H1 (cell line): ENCODE data around the gene TRMT6. TPM values are rescaled to one million over a fixed set of nuclear protein-coding genes. Genes with fewer than 3 reads are reported as not detected.

ENCODE experiments used
- CHD7 ChIP-seq: fragments of 300-600 bp; sonication (generic); IDR thresholded peaks from 2 replicates; pipeline ENCODE4 v1.7.1; 2012; ENCODE audit warnings: low read length, moderate library complexity, mild to moderate bottlenecking, inconsistent platforms; ENCODE audit not compliant: insufficient replicate concordance
- HDAC6 ChIP-seq: IDR thresholded peaks from one replicate; pipeline ENCODE4 v1.7.1; 2012; ENCODE audit warnings: low read depth, mild to moderate bottlenecking, inconsistent platforms, low read length, moderate library complexity
- RNF2 ChIP-seq: fragments of 200-900, 300-1000 bp; sonication (generic); IDR thresholded peaks from 2 replicates; pipeline ENCODE4 v1.7.1; 2016; ENCODE audit warnings: borderline replicate concordance, low read depth, mild to moderate bottlenecking, antibody characterized with exemption, low read length; ENCODE audit not compliant: poor library complexity, severe bottlenecking; ENCODE audit errors: missing control alignments
- SAP30 ChIP-seq: fragments of 300-600 bp; sonication (generic); IDR thresholded peaks from 2 replicates; pipeline ENCODE4 v1.7.1; 2012; ENCODE audit warnings: low read length, moderate library complexity, mild to moderate bottlenecking, inconsistent platforms; ENCODE audit not compliant: insufficient read depth, insufficient replicate concordance
- SIX5 ChIP-seq: IDR thresholded peaks from 2 replicates; pipeline ENCODE4 v1.6.1; 2011; ENCODE audit warnings: mild to moderate bottlenecking, low read depth, low read length
- YY1 ChIP-seq: IDR thresholded peaks from 2 replicates; pipeline ENCODE4 v1.6.1; 2011; ENCODE audit warnings: low read depth, mild to moderate bottlenecking, low read length
- polyA plus RNA-seq, 7 experiments: library from polyadenylated mRNA; depleted of rRNA in 3 of 7; stranded (reverse) in 5 of 7; unstranded in 2 of 7; fragments of >200 nt in 5 of 7; fragments of 200-250 nt in 2 of 7; gene quantifications; 1 replicate in 5 of 7; 2 replicates in 1 of 7; 4 replicates in 1 of 7; pipeline versions ENCODE4 v1.2.1 to v1.2.3, GENCODE V29; 2011 to 2013; ENCODE audit warnings: missing spikeins in 2 of 7, mixed read lengths in 2 of 7
- total RNA-seq: library from RNA; stranded (reverse); fragmentation: NEBNext Ultra II Directional; extraction: Animal tissue kit (Norgen Biotek cat#: 25700); gene quantifications from 2 replicates; pipeline ENCODE4 v1.2.1, GENCODE V29; 2021

The TRMT6 gene
- total and polyA plus RNA-seq, 2 of the 8 experiments (the other 6 are each of a cell fraction or from before 2014, with no cell fraction given) = 6.9 to 23.3 TPM

- TF ChIP-seq CHD7 (no peak), YY1 (no peak), SAP30 (no peak), HDAC6 (no peak), SIX5 (no peak), RNF2 (no peak)
Measured at GRCh38 chr20:5967469-5967868, 17.1 kb upstream of the TRMT6 start (continued).
